Activated T-cell treated with anti-CD3 and anti-CD28 coated beads, Interleukin-2, amount 50 U/mL, for 4 hours (primary cell): ENCODE measurements around the gene DIP2A. TPM values are rescaled to one million over a fixed set of nuclear protein-coding genes. Genes with fewer than 3 reads are reported as not detected.
"Not testable (repeated sequence)": the region's sequence is repeated elsewhere in the genome, so short reads cannot be mapped to it uniquely, and the experiment has no call there.

Source experiments
- ATAC-seq, 2 donors: fragments of 200-7000 bp; cut with Tn5 transposase; one replicate each; pipeline ENCODE4 v1.10.0; 2021
- DNase-seq: peaks from one replicate; pipeline ENCODE4 v3.0.0-alpha.2; 2020
- H3K27me3 Mint-ChIP-seq: one replicate; pipeline ENCODE4 v1.8.0; 2021; ENCODE audit warnings: low read depth, mixed read lengths
- H3K36me3 Mint-ChIP-seq: one replicate; pipeline ENCODE4 v1.8.0; 2022; ENCODE audit warnings: mixed read lengths; ENCODE audit not compliant: insufficient read depth
- H3K4me1 Mint-ChIP-seq: one replicate; pipeline ENCODE4 v1.8.0; 2021; ENCODE audit warnings: low read depth, mixed read lengths
- H3K4me3 Mint-ChIP-seq: one replicate; pipeline ENCODE4 v1.8.0; 2021; ENCODE audit warnings: mild to moderate bottlenecking, moderate library complexity, mixed read lengths
- H3K9me3 Mint-ChIP-seq: one replicate; pipeline ENCODE4 v1.8.0; 2021; ENCODE audit warnings: mixed read lengths
- total RNA-seq, 3 donors: library from RNA; stranded (reverse); gene quantifications; one replicate each; pipeline ENCODE4 v1.2.1, GENCODE V29; 2021

The DIP2A gene
- total RNA-seq, 3 donors from 2014 or later, result 17.8 to 19.5 (median 18.9) TPM

GRCh38 chr21:46562964-46563607 is 104.4 kb downstream of the DIP2A start:
- Mint-ChIP-seq H3K4me1 (peaks cover 60% of the 10 kb centered on the region), H3K27me3 (no peaks in the 10 kb centered on the region), H3K4me3 (no peak overlapping the region), H3K36me3 (peaks cover 47% of the 10 kb centered on the region), H3K9me3 (no peaks in the 10 kb centered on the region)
- no peak for DNase-seq
- ATAC-seq, result no peak

GRCh38 chr21:46564391-46564790 is 105.7 kb downstream of the DIP2A start:
- ATAC-seq, result no peak
- DNase-seq, result no peak
- Mint-ChIP-seq H3K36me3 (peaks cover 51% of the 10 kb centered on the region), H3K4me1 (peaks cover 48% of the 10 kb centered on the region), H3K27me3 (no peaks in the 10 kb centered on the region), H3K4me3 (no peak overlapping the region), H3K9me3 (no peaks in the 10 kb centered on the region)

DNA sequence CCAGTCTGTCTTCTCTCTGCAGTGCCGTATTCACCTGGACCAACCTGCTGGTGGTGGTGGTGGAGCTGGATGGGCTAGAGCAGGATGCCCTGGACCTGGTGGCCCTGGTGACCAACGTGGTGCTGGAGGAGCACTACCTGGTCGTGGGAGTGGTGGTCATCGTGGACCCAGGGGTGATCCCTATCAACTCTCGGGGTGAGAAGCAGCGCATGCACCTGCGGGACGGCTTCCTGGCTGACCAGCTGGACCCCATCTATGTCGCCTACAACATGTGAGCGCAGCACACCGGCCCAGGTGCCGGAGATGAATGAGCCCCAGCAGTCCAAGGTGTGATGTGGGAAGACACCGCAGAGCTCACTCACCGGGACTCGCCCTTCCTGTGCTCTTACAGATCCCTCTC is 108.7 kb downstream of the DIP2A start:
- H3K4me3 Mint-ChIP-seq, result no peak overlapping the region
- H3K36me3 Mint-ChIP-seq, result peaks cover 55% of the 10 kb centered on the region
- DNase-seq (no peak), ATAC-seq (no peak)
- H3K27me3 Mint-ChIP-seq, result no peaks in the 10 kb centered on the region
- no peaks in the 10 kb centered on the region for H3K9me3 Mint-ChIP-seq
- peaks cover 26% of the 10 kb centered on the region for H3K4me1 Mint-ChIP-seq

GRCh38 chr21:46568562-46568961 is 109.9 kb downstream of the DIP2A start:
- DNase-seq (no peak), ATAC-seq (no peak)
- Mint-ChIP-seq H3K4me3 (no peak overlapping the region), H3K27me3 (no peaks in the 10 kb centered on the region), H3K9me3 (peaks cover 5% of the 10 kb centered on the region), H3K36me3 (peaks cover 57% of the 10 kb centered on the region), H3K4me1 (peaks cover 20% of the 10 kb centered on the region)

- Mint-ChIP-seq H3K4me1 (peaks cover 20% of the 10 kb centered on the region), H3K9me3 (peaks cover 5% of the 10 kb centered on the region), H3K27me3 (no peaks in the 10 kb centered on the region), H3K4me3 (no peak overlapping the region), H3K36me3 (peaks cover 56% of the 10 kb centered on the region)
- ATAC-seq (no peak), DNase-seq (no peak)
These were observed 110.4 kb downstream of the DIP2A start for GRCh38 chr21:46569081-46569480.

DNA sequence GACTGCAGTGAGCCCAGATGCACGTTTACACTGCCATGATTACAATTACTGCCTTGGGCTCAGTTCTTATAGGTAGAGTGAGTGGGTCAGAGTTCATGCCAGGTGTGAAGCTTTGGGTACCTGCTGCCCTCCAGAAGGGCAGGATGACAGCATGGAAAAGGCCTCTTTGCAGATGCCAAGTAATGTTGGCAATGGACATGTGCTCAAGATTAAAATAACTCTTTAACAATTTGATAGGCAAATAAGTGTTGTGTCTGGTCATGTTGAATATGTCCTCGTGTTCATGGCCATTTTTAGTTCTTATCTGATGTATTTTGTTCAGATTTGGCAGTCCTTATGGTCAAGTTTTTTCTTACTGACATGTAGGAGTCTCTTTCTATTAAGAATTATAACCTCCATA is 111.4 kb downstream of the DIP2A start:
- ATAC-seq, result no peak
- peaks cover 25% of the 10 kb centered on the region for H3K4me1 Mint-ChIP-seq
- H3K9me3 Mint-ChIP-seq, result peaks cover 5% of the 10 kb centered on the region

GRCh38 chr21:46570631-46571030 is 111.9 kb downstream of the DIP2A start:
- no peak for ATAC-seq
- Mint-ChIP-seq H3K9me3 (peaks cover 5% of the 10 kb centered on the region), H3K4me3 (no peak overlapping the region), H3K4me1 (peaks cover 30% of the 10 kb centered on the region), H3K36me3 (peaks cover 45% of the 10 kb centered on the region), H3K27me3 (no peaks in the 10 kb centered on the region)
- DNase-seq, result no peak

More for the DNA sequence above, 111.4 kb downstream of the DIP2A start:
- no peaks in the 10 kb centered on the region for H3K27me3 Mint-ChIP-seq
- H3K4me3 Mint-ChIP-seq, result no peak overlapping the region
- DNase-seq, result no peak
- peaks cover 50% of the 10 kb centered on the region for H3K36me3 Mint-ChIP-seq

DNA sequence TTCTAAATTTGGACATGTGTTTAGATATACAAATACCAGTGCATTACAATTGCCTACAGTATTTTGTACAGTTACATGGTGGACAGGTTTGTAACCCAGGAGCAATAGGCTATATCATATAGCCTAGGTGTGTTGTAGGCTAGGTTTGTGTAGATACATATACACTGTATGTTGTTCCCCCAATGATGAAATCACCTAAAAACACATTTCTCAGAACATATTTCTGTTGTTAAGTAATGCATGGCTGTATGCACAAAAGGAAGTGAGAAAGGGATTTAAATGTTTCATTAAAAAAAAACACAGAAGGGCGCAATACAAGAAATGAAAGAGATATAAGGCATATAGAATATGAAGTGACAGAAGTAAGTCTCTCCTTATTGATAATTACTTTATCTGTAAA is 114.2 kb downstream of the DIP2A start:
- H3K27me3 Mint-ChIP-seq, result no peaks in the 10 kb centered on the region
- ATAC-seq, result no peak
- H3K9me3 Mint-ChIP-seq, result peaks cover 5% of the 10 kb centered on the region
- DNase-seq, result no peak
- H3K36me3 Mint-ChIP-seq, result peaks cover 28% of the 10 kb centered on the region
- no peak overlapping the region for H3K4me3 Mint-ChIP-seq
- H3K4me1 Mint-ChIP-seq, result peaks cover 19% of the 10 kb centered on the region

- DNase-seq, H3K4me3 Mint-ChIP-seq, H3K27me3 Mint-ChIP-seq, ATAC-seq: not testable (repeated sequence)
- Mint-ChIP-seq H3K4me1 (peaks cover 14% of the 10 kb centered on the region), H3K9me3 (peaks cover 24% of the 10 kb centered on the region), H3K36me3 (peaks cover 36% of the 10 kb centered on the region)
These were observed 119.1 kb downstream of the DIP2A start for GRCh38 chr21:46577786-46578185.

DNA sequence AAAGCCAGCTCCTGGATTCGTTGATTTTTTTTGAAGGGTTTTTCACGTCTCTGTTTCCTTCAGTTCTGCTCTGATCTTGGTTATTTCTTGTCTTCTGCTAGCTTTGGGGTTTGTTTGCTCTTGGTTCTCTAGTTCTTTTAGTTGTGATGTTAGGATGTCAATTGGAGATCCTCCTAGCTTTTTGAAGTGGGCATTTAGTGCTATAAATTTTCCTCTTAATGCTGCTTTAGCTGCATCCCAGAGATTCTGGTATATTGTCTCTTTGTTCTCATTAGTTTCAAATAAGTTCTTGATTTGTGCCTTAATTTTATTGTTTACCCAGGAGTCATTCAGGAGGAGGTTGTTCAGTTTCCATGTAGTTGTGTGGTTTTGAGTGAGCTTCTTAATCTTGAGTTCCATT is 120.7 kb downstream of the DIP2A start:
- H3K36me3 Mint-ChIP-seq, result peaks cover 36% of the 10 kb centered on the region
- H3K4me3 Mint-ChIP-seq, H3K27me3 Mint-ChIP-seq, DNase-seq, ATAC-seq: not testable (repeated sequence)
- H3K4me1 Mint-ChIP-seq, result peaks cover 14% of the 10 kb centered on the region
- peaks cover 27% of the 10 kb centered on the region for H3K9me3 Mint-ChIP-seq

- peaks cover 33% of the 10 kb centered on the region for H3K9me3 Mint-ChIP-seq
- H3K4me1 Mint-ChIP-seq, result peaks cover 2% of the 10 kb centered on the region
- ATAC-seq (no peak), DNase-seq (no peak)
- no peak overlapping the region for H3K4me3 Mint-ChIP-seq
- peaks cover 36% of the 10 kb centered on the region for H3K36me3 Mint-ChIP-seq
- H3K27me3 Mint-ChIP-seq, result no peaks in the 10 kb centered on the region
These were observed 123.2 kb downstream of the DIP2A start for GRCh38 chr21:46581780-46582307.

DNA sequence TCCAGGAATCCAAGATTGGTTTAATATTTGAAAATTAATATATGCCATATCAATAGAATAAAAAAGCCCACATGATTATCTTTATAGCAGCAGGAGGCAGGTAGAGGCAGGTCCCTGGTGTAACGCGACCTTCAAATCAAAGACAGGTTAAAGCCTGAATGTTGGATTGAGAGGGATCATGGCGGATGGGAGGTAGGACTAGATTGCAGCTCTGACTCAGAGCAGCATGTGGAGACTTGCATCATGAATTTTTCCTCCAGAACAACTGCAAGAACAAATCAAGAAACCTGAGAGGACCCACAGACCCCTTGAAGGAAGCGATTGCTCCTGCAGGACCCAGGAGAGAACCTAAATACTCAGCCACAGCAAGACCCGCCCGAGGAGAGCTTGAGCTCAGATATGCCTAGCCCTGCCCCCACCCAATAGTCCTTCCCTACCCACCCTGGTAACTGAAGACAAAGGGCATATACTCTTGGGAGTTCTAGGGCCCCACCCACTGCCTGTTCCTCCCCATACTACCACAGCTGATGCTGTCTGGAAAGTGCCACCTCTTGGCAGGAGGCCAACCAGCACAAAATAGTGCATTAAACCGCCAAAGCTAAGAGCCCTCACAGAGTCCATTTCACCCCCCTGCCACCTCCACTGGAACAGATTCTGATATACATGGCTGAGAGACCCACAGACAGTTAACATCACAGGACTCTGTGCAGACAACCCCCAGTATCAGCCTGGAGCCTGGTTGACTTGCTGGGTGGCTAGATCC is 126.7 kb downstream of the DIP2A start:
- Mint-ChIP-seq H3K36me3 (peaks cover 16% of the 10 kb centered on the region), H3K4me3 (no peak overlapping the region), H3K27me3 (no peaks in the 10 kb centered on the region), H3K4me1 (peaks cover 13% of the 10 kb centered on the region), H3K9me3 (peaks cover 49% of the 10 kb centered on the region)
- ATAC-seq (no peak), DNase-seq (no peak)

GRCh38 chr21:46594276-46594675 is 135.6 kb downstream of the DIP2A start:
- ATAC-seq, result no peak
- peaks cover 2% of the 10 kb centered on the region for H3K4me1 Mint-ChIP-seq
- H3K36me3 Mint-ChIP-seq, result peaks cover 1% of the 10 kb centered on the region

GRCh38 chr21:46596201-46596600 is 137.5 kb downstream of the DIP2A start:
- peaks cover 5% of the 10 kb centered on the region for H3K4me1 Mint-ChIP-seq
- ATAC-seq (no peak), DNase-seq (no peak)
- no peaks in the 10 kb centered on the region for H3K27me3 Mint-ChIP-seq
- H3K36me3 Mint-ChIP-seq, result peaks cover 1% of the 10 kb centered on the region
- H3K4me3 Mint-ChIP-seq, result no peak overlapping the region
- H3K9me3 Mint-ChIP-seq, result peaks cover 17% of the 10 kb centered on the region

More at GRCh38 chr21:46594276-46594675, 135.6 kb downstream of the DIP2A start:
- peaks cover 36% of the 10 kb centered on the region for H3K9me3 Mint-ChIP-seq
- H3K4me3 Mint-ChIP-seq, result no peak overlapping the region
- no peak for DNase-seq
- H3K27me3 Mint-ChIP-seq, result no peaks in the 10 kb centered on the region

DNA sequence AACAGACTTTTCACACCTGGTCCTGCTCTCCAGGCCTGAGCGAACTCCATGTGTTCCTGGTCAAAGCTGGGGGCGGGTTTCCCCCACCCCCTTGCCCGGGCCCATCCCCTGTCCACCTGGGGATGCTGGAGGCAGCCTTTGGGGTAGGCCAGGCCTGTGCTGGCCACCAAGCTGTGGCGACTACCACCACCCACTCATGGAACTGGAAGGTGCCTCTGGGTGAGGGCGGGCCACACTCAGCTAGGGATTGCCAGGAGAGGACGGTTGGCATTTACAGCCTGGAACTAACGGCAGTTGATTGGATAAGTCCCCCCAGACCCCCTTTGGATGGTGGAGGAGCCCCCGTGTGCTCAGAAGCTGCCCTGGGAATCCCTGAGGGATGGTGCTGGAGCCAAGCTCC is 138.3 kb downstream of the DIP2A start:
- Mint-ChIP-seq H3K27me3 (no peaks in the 10 kb centered on the region), H3K4me3 (no peak overlapping the region), H3K9me3 (peaks cover 10% of the 10 kb centered on the region), H3K4me1 (peaks cover 5% of the 10 kb centered on the region), H3K36me3 (peaks cover 1% of the 10 kb centered on the region)
- ATAC-seq, result no peak
- no peak for DNase-seq
